GM18526 (cell line): ENCODE data around the gene PDSS2.

ENCODE experiments used
- POLR2A ChIP-seq: IDR thresholded peaks from 3 replicates; pipeline ENCODE4 v1.6.1; 2011; ENCODE audit not compliant: insufficient read length; ENCODE audit errors: extremely low read depth

PDSS2 gene

DNA sequence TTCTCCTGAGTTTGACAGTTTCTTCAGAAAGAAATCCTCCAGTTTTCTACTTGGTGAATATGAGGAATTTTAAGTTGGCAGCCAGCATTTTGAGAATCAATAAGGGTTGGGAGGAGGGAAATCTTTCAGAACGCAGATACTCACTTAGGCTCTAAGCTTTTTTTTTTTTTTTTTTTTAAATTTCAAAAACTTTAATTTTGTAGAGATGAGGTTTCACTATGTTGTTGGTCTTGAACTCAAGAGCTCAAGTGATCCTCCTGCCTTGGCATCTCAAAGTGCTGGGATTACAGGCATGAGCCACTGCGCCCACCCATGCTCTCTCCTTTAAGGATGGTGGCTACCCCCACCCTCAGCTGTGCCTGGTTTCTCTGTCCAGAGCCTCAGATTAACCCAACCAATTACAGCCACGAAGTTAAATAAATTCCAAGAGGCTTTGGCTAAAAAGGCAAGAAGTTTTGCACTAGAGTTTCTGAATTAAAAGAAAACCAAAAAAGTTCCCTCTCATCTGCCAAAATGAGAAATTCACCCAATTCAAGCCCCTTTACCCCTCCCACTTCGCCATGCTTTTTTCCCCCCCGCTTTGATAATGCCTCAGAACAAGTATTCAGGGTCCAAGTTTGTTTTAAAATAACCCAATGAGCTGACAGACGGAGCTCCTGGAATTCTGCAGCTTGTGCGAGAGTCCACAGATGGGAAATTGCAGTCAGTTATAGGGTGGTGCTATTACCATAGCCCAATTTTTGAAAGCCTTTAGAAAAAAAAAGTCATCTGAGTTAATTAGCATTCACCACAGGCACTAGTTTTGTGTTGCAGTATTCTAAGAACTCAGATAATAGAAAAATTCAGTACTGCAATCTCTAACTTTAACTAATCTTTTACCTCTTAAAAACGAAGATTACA is 249.7 kb downstream of the PDSS2 start:
- TF ChIP-seq POLR2A, result no peak

- no peak for TF ChIP-seq POLR2A
Measured at GRCh38 chr6:107207251-107207873, 252.0 kb downstream of the PDSS2 start.

GRCh38 chr6:107205058-107205998 is 254.0 kb downstream of the PDSS2 start:
- TF ChIP-seq POLR2A, result no peak

DNA sequence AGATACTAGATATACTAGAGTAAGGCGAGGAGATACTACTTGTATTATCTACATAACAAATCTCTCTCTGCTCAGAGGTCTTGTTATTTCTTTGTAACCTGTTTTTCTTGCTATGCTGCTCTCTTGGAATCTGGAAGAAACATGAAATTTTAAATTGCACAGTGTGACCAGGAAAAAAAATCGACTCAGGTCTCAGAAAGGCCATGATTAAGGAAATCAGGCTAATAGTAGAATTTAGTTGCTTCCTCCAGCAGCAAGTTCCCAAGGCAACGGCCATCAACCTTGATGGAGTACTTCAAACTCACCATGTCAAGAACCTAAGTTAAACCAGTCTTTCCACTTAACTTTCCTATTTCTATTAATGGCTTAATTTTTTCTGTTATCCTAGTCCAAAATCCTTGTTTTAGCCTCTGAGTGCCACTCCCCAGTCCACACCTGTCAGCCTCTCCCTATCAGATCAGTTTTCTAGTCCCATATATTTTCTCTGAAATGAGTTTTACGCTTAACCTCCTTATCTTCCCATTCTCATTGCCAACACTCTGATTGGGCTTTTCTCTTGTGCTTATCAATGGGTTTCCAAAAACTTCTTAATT is 256.4 kb downstream of the PDSS2 start:
- no peak for TF ChIP-seq POLR2A

- no peak for TF ChIP-seq POLR2A
Measured at GRCh38 chr6:107198631-107199416, 260.5 kb downstream of the PDSS2 start.

DNA sequence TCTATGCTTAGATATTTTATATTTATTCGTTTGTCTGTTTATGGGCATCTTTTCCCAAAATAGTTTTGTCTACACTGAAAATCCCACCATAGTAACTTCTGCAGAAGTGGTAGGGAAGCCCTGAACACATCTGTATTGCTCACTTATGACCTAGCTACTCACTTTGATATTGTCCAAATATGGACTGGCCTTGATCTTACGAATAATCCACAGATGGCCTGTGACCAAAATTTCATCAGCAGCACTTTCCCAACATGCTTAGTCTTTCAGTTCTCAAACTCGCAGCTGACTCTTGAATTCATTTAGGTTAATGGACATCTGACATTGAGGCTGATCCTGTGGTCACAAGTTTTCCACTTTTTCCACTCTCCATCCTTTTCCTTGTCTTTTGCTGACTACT is 263.2 kb downstream of the PDSS2 start:
- TF ChIP-seq POLR2A, result no peak

- no peak for TF ChIP-seq POLR2A
Measured at GRCh38 chr6:107192830-107193229, 266.5 kb downstream of the PDSS2 start.

DNA sequence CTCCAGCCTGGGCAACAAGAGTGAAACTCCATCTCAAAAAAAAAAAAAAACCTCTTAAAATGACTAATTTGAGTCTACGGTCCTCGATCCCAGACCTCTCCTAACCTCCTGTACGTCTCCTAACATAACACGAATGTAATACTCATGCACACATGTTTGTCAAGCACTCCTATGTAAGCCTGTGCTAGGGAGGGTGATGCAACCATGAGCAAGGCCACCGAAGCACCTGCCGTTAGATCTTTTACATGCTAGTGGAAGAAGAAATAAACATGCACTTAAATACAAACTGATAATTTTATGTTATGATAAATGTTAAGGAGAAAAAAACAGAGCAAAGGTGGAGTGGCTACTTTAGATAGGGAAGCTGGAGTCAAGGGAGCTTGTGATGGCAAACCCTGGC is 271.7 kb downstream of the PDSS2 start:
- no peak for TF ChIP-seq POLR2A

GRCh38 chr6:107186047-107186446 is 273.3 kb downstream of the PDSS2 start:
- no peak for TF ChIP-seq POLR2A

GRCh38 chr6:107185391-107185970 is 273.9 kb downstream of the PDSS2 start:
- no peak for TF ChIP-seq POLR2A

DNA sequence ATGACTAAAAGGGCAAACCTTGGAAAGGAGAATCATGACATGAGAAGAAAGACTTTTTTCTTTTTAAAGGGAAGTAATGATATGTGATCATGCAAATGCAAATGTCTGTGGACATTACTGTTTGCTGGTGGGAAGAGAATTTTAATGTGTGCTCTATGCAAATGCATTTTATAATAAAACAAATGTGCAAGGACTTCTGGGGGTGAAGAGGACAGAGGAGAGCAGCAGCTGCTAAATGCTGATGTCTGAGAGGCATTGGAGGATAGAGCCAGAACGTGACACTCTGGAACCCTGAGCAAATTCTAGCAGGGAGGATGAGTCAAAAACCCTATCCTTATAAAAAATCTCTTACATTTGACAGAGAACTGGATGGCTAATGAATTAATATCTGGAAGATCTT is 274.9 kb downstream of the PDSS2 start:
- TF ChIP-seq POLR2A, result no peak

GRCh38 chr6:107180099-107180498 is 279.3 kb downstream of the PDSS2 start:
- TF ChIP-seq POLR2A, result no peak

GRCh38 chr6:107179004-107179403 is 280.4 kb downstream of the PDSS2 start:
- no peak for TF ChIP-seq POLR2A

DNA sequence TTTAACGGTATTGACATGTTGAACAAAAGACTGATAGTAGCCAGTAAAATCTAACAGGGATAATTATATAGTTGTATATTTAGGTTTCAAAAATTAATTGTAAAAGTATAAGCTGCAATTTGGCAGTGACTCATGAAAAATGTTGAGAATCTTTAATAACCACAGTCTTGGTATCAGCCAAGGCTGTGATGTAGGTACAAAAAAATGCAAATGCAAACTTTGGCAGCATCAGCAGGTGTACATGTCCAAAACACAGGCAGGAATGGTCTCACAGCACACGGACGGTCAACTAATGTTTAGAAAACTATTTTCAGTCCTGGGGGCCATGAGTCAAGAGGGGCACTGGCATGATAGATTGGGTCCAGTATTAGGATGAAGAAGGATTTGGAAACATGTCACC is 285.6 kb downstream of the PDSS2 start:
- TF ChIP-seq POLR2A, result no peak
